GM23338 (cell line): Measurements from ENCODE around the gene SMURF1. TPM values are rescaled to one million over a fixed set of nuclear protein-coding genes. Genes with fewer than 3 reads are reported as not detected.

Experiments used
- ATAC-seq: fragments of 200-7000 bp; cut with Tn5 transposase; 3 replicates; pipeline ENCODE4 v1.9.1; 2020
- DNase-seq: peaks from one replicate; pipeline ENCODE4 v3.0.0-alpha.2; 2015; ENCODE audit warnings: low spot score
- H2AFZ ChIP-seq: fragments of 200-600 bp; sonication (generic); 2 replicates; pipeline ENCODE4 v1.8.0; 2016; ENCODE audit warnings: antibody characterized with exemption, mild to moderate bottlenecking, moderate library complexity
- H3F3A ChIP-seq: fragments of 200-600 bp; sonication (generic); replicated peaks from 2 replicates; pipeline ENCODE4 v1.8.0; 2017; ENCODE audit warnings: antibody characterized with exemption, mixed run types, low read depth
- H3K27ac ChIP-seq: fragments of 200-600 bp; sonication (generic); 2 replicates; pipeline ENCODE4 v1.6.1; 2016; ENCODE audit warnings: low read depth
- H3K27me3 ChIP-seq: fragments of 200-600 bp; sonication (generic); 2 replicates; pipeline ENCODE4 v1.8.0; 2016; ENCODE audit warnings: mild to moderate bottlenecking, mixed run types, moderate library complexity; ENCODE audit not compliant: insufficient read depth
- H3K36me3 ChIP-seq: fragments of 200-600 bp; sonication (generic); 2 replicates; pipeline ENCODE4 v1.8.0; 2016; ENCODE audit warnings: mild to moderate bottlenecking; ENCODE audit not compliant: insufficient read depth
- H3K4me1 ChIP-seq: fragments of 200-600 bp; sonication (generic); 2 replicates; pipeline ENCODE4 v1.8.0; 2016; ENCODE audit warnings: mild to moderate bottlenecking, moderate library complexity; ENCODE audit not compliant: insufficient read depth
- H3K4me2 ChIP-seq: fragments of 200-600 bp; sonication (generic); 2 replicates; pipeline ENCODE4 v1.7.1; 2017; ENCODE audit warnings: mixed run types
- H3K4me3 ChIP-seq: fragments of 200-600 bp; sonication (generic); 2 replicates; pipeline ENCODE4 v1.6.1; 2016; ENCODE audit warnings: mixed run types
- H3K79me2 ChIP-seq: fragments of 200-600 bp; sonication (generic); replicated peaks from 2 replicates; pipeline ENCODE4 v1.8.0; 2017; ENCODE audit warnings: mild to moderate bottlenecking; ENCODE audit not compliant: insufficient read depth
- H3K9me2 ChIP-seq: fragments of 200-600 bp; sonication (generic); 2 replicates; pipeline ENCODE4 v1.8.0; 2017; ENCODE audit not compliant: insufficient read depth
- H4K20me1 ChIP-seq: fragments of 200-600 bp; sonication (generic); replicated peaks from 2 replicates; pipeline ENCODE4 v1.8.0; 2017; ENCODE audit warnings: mild to moderate bottlenecking; ENCODE audit not compliant: insufficient read depth
- H3K27ac Mint-ChIP-seq: 2 replicates; pipeline ENCODE4 v1.8.0; 2020; ENCODE audit warnings: inconsistent platforms, mild to moderate bottlenecking, moderate library complexity, mixed read lengths
- H3K27me3 Mint-ChIP-seq: 3 replicates; pipeline ENCODE4 v1.8.0; 2022; ENCODE audit warnings: low read depth, mild to moderate bottlenecking, moderate library complexity, mixed read lengths, inconsistent platforms; ENCODE audit not compliant: insufficient read depth, poor library complexity
- H3K36me3 Mint-ChIP-seq: 3 replicates; pipeline ENCODE4 v1.8.0; 2021; ENCODE audit warnings: low read depth, mild to moderate bottlenecking, inconsistent platforms, moderate library complexity, mixed read lengths
- H3K4me1 Mint-ChIP-seq: 3 replicates; pipeline ENCODE4 v1.8.0; 2020; ENCODE audit warnings: mild to moderate bottlenecking, inconsistent platforms, mixed read lengths
- H3K4me3 Mint-ChIP-seq: 3 replicates; pipeline ENCODE4 v1.8.0; 2021; ENCODE audit warnings: moderate library complexity, mild to moderate bottlenecking, inconsistent platforms, mixed read lengths
- H3K9me3 Mint-ChIP-seq: 3 replicates; pipeline ENCODE4 v1.8.0; 2020; ENCODE audit warnings: moderate library complexity, mild to moderate bottlenecking, inconsistent platforms, mixed read lengths
- CREB1 ChIP-seq: fragments of 250-450 bp; sonication (Bioruptor Pico); IDR thresholded peaks from 2 replicates; pipeline ENCODE4 v1.5.0; 2020; ENCODE audit warnings: low read depth, mild to moderate bottlenecking, moderate library complexity
- EZH2 ChIP-seq: fragments of 200-600 bp; sonication (generic); IDR thresholded peaks from one replicate; pipeline ENCODE4 v1.8.0; 2017; ENCODE audit warnings: antibody characterized with exemption, mild to moderate bottlenecking, low read depth; ENCODE audit not compliant: unreplicated experiment
- EZH2phosphoT487 ChIP-seq: fragments of 200-600 bp; sonication (generic); IDR thresholded peaks from one replicate; pipeline ENCODE4 v1.8.1; 2018; ENCODE audit warnings: antibody characterized with exemption; ENCODE audit not compliant: unreplicated experiment
- NANOG ChIP-seq: IDR thresholded peaks from 2 replicates; pipeline ENCODE4 v1.6.1; 2016; ENCODE audit warnings: antibody characterized with exemption, borderline replicate concordance
- POLR2AphosphoS5 ChIP-seq: IDR thresholded peaks from 2 replicates; pipeline ENCODE4 v1.6.1; 2016; ENCODE audit warnings: antibody characterized with exemption, low read depth
- REST ChIP-seq: IDR thresholded peaks from one replicate; pipeline ENCODE4 v1.6.1; 2018; ENCODE audit warnings: antibody characterized with exemption; ENCODE audit not compliant: unreplicated experiment
- polyA plus RNA-seq: library from polyadenylated mRNA; unstranded; fragments of >200 nt; fragmentation: Nextera tagmentation; extraction: Ambion mirVana; gene quantifications from 2 replicates; pipeline ENCODE4 v1.2.1, GENCODE V29; 2016
- total RNA-seq: library from RNA; depleted of rRNA; stranded (reverse); fragments of >200 nt; shearing (Covaris generic); gene quantifications from 2 replicates; pipeline ENCODE4 v1.2.3, GENCODE V29; 2014

Gene SMURF1
- total and polyA plus RNA-seq, 2 experiments from 2014 or later: 5.8 to 23.9 TPM

GRCh38 chr7:99126921-99127553 is 16.9 kb downstream of the SMURF1 start:
- Histone ChIP-seq H3K9me2 (no peaks in the 10 kb centered on the region; the same call in 1 of the 2 replicates), H3F3A (no peaks in the 10 kb centered on the region), H3K27me3 (no peaks in the 10 kb centered on the region), H3K4me2 (no peak overlapping the region), H3K27ac (peak overlapping the region; percentile 24; the same call in 1 of the 2 replicates), H2AFZ (no peak overlapping the region), H3K4me3 (no peak overlapping the region), H3K4me1 (peaks cover 15% of the 10 kb centered on the region; the same call in 1 of the 2 replicates), H3K36me3 (no peaks in the 10 kb centered on the region), H3K79me2 (peaks cover 100% of the 10 kb centered on the region), H4K20me1 (peaks cover 27% of the 10 kb centered on the region)
- no peak for TF ChIP-seq NANOG
- no peak for TF ChIP-seq CREB1 (CRISPR knock-in tag)
- no peak for TF ChIP-seq EZH2
- H3K4me3 Mint-ChIP-seq: no peak overlapping the region
- H3K27me3 Mint-ChIP-seq: no peaks in the 10 kb centered on the region
- H3K4me1 Mint-ChIP-seq: peaks cover 10% of the 10 kb centered on the region
- H3K27ac Mint-ChIP-seq: peak overlapping the region; percentile 55; the same call in 1 of the 2 replicates
- peak; percentile 34 for DNase-seq
- no peaks in the 10 kb centered on the region for H3K9me3 Mint-ChIP-seq
- ATAC-seq: peak; percentile 67
- no peaks in the 10 kb centered on the region for H3K36me3 Mint-ChIP-seq

- no peak overlapping the region for H2AFZ ChIP-seq
- Mint-ChIP-seq H3K36me3 (0 out of 3 replicates have a peak, but pooled peaks cover 4% of the 10 kb centered on the region), H3K27me3 (no peaks in the 10 kb centered on the region), H3K4me1 (peaks cover 13% of the 10 kb centered on the region), H3K9me3 (no peaks in the 10 kb centered on the region), H3K4me3 (no peak overlapping the region), H3K27ac (no peak overlapping the region)
- peak overlapping the region; percentile 73 for H3K27ac ChIP-seq
- TF ChIP-seq POLR2AphosphoS5: no peak
- TF ChIP-seq EZH2phosphoT487: no peak
- no peak for TF ChIP-seq REST
- no peak for TF ChIP-seq NANOG
- H3F3A ChIP-seq: no peaks in the 10 kb centered on the region
- ATAC-seq: peak; percentile 34
- peaks cover 15% of the 10 kb centered on the region; the same call in 1 of the 2 replicates for H3K4me1 ChIP-seq
- no peak overlapping the region for H3K4me3 ChIP-seq
- peaks cover 100% of the 10 kb centered on the region for H3K79me2 ChIP-seq
- H3K27me3 ChIP-seq: no peaks in the 10 kb centered on the region
- no peaks in the 10 kb centered on the region for H3K36me3 ChIP-seq
- H3K9me2 ChIP-seq: no peaks in the 10 kb centered on the region; the same call in 1 of the 2 replicates
- DNase-seq: no peak
- no peak overlapping the region for H3K4me2 ChIP-seq
- H4K20me1 ChIP-seq: peaks cover 26% of the 10 kb centered on the region
Measured at GRCh38 chr7:99125505-99125865, 18.4 kb downstream of the SMURF1 start.
